Nephron (organoid): ENCODE data around the gene CDC25B.
A peak's percentile ranks its signal among the peaks of the same experiment; 100 is the strongest.

ENCODE experiments used
- H3K27ac Mint-ChIP-seq, 3 experiments: 2 replicates each; pipeline ENCODE4 v1.8.0; 2020; ENCODE audit warnings: mixed read lengths in 3 of 3, mild to moderate bottlenecking in 2 of 3, moderate library complexity in 1 of 3
- H3K27me3 Mint-ChIP-seq: 2 replicates; pipeline ENCODE4 v1.8.0; 2021; ENCODE audit warnings: low read depth, mild to moderate bottlenecking, moderate library complexity, mixed read lengths
- H3K36me3 Mint-ChIP-seq: 2 replicates; pipeline ENCODE4 v1.8.0; 2020; ENCODE audit warnings: low read depth, mixed read lengths
- H3K4me1 Mint-ChIP-seq: 2 replicates; pipeline ENCODE4 v1.8.0; 2020; ENCODE audit warnings: mixed read lengths
- H3K4me3 Mint-ChIP-seq, 3 experiments: 2 replicates each; pipeline ENCODE4 v1.8.0; 2020; ENCODE audit warnings: mild to moderate bottlenecking in 3 of 3, mixed read lengths in 3 of 3, moderate library complexity in 2 of 3
- H3K9me3 Mint-ChIP-seq: 2 replicates; pipeline ENCODE4 v1.8.0; 2020; ENCODE audit warnings: mixed read lengths
- TF ChIP-seq, protein P1 (sequence below), 3 experiments: fragments of 200-600 bp; sonication (generic); IDR thresholded peaks; one replicate each; pipeline ENCODE4 v1.5.0; 2021; ENCODE audit warnings: antibody characterized with exemption in 3 of 3; ENCODE audit not compliant: unreplicated experiment in 3 of 3

The CDC25B gene

DNA sequence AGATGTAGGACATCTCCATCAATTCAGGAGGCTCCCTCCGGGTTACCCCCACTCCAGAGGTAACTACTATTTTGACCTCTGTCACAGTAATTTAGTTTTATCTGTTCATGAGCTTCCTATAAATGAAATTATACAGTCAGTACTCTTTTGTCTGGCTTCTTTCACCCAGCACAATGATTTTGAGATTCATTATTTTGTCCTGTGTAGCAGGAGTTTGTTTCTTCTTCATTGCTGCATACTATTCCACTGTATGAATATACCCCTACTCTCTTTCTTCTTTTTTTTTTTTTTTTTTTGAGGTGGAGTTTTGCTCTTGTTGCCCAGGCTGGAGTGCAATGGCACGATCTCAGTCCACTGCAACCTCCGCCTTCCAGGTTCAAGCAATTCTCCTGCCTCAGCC is 12.4 kb downstream of the CDC25B start:
- no peak overlapping the region for H3K4me3 Mint-ChIP-seq
- peaks cover 17% of the 10 kb centered on the region for H3K36me3 Mint-ChIP-seq
- H3K27ac Mint-ChIP-seq = peak overlapping the region in 2 of 3 experiments; percentile 89 to 99
- TF ChIP-seq, protein P1, sequence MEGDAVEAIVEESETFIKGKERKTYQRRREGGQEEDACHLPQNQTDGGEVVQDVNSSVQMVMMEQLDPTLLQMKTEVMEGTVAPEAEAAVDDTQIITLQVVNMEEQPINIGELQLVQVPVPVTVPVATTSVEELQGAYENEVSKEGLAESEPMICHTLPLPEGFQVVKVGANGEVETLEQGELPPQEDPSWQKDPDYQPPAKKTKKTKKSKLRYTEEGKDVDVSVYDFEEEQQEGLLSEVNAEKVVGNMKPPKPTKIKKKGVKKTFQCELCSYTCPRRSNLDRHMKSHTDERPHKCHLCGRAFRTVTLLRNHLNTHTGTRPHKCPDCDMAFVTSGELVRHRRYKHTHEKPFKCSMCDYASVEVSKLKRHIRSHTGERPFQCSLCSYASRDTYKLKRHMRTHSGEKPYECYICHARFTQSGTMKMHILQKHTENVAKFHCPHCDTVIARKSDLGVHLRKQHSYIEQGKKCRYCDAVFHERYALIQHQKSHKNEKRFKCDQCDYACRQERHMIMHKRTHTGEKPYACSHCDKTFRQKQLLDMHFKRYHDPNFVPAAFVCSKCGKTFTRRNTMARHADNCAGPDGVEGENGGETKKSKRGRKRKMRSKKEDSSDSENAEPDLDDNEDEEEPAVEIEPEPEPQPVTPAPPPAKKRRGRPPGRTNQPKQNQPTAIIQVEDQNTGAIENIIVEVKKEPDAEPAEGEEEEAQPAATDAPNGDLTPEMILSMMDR (IDR thresholded peaks at IDR 0.05; ENCODE audit: unreplicated experiment in 3 of 3) = no peak
- no peaks in the 10 kb centered on the region for H3K9me3 Mint-ChIP-seq
- peaks cover 7% of the 10 kb centered on the region for H3K27me3 Mint-ChIP-seq
- H3K4me1 Mint-ChIP-seq = peaks cover 62% of the 10 kb centered on the region

DNA sequence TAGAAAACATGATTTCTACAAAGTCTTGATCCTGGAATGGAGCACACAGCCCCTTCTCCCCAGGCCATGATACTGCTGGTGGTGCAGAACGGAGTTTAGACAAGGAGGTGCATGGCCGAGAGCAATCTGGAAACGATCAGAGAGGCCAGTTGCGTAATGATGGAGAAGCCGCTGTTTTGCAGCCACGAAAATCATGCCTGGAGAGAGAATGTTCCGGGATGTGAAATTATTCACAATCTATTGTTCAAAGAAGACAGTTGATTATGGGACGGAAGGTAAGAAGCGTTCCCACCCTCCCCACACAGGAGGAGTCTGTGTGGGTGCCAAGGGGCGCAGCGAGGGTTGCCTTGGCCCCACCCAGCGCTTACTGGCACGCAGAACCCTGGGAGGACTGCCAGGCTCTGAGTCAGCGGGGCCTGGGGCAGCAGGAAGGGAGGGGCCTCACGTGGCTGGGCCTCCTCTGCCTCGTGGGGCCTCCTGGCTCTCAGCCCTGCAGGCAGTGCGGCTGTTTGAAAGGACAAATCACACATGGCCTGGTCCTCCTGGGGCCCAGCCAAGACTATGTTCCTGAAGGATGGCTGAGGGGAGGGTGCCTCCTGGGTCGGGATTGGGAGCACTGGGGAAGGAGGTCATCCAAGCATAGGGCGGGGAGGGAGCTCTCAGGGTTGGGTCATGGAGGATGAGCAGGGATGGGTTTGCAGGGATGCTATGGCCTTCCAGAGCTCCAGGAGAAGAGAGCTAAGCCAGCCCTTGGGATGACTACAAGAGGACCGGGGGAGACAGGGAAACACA is 15.6 kb downstream of the CDC25B start:
- H3K36me3 Mint-ChIP-seq = no peaks in the 10 kb centered on the region
- TF ChIP-seq, protein P1 (IDR thresholded peaks at IDR 0.05; ENCODE audit: unreplicated experiment in 3 of 3) = no peak

DNA sequence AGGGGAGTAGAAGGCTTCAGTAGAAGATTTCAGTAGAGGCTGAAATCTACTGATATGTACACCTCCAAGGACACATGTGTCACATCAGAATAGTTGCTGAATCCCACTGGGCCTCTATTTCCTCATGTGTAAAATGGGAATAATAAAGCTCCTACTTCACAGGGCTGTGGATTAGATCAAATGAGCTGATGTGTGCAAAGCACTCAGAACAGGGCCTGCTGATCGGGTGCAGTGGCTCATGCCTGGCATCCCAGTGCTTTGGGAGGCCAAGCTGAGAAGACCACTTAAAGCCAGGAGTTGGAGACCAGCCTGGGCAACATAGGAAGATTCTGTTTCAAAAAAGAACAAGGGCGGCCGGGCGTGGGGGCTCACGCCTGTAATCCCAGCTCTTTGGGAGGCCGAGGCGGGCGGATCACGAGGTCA is 16.2 kb downstream of the CDC25B start:
- TF ChIP-seq, protein P1 (IDR thresholded peaks at IDR 0.05; ENCODE audit: unreplicated experiment in 3 of 3) = no peak
- H3K27me3 Mint-ChIP-seq = peaks cover 3% of the 10 kb centered on the region
- no peaks in the 10 kb centered on the region for H3K9me3 Mint-ChIP-seq
- H3K4me1 Mint-ChIP-seq = peaks cover 36% of the 10 kb centered on the region
- H3K36me3 Mint-ChIP-seq = no peaks in the 10 kb centered on the region
- peak overlapping the region; percentile 89 to 100 (median 99) for H3K27ac Mint-ChIP-seq
- peak overlapping the region in 1 of 3 experiments; percentile 69 for H3K4me3 Mint-ChIP-seq

More for the DNA sequence above, 15.6 kb downstream of the CDC25B start:
- H3K4me3 Mint-ChIP-seq = peak overlapping the region in 2 of 3 experiments; percentile 38 to 72
- H3K27me3 Mint-ChIP-seq = peaks cover 3% of the 10 kb centered on the region
- H3K9me3 Mint-ChIP-seq = no peaks in the 10 kb centered on the region
- H3K27ac Mint-ChIP-seq = peak overlapping the region; percentile 89 to 100 (median 99)
- peaks cover 43% of the 10 kb centered on the region for H3K4me1 Mint-ChIP-seq

DNA sequence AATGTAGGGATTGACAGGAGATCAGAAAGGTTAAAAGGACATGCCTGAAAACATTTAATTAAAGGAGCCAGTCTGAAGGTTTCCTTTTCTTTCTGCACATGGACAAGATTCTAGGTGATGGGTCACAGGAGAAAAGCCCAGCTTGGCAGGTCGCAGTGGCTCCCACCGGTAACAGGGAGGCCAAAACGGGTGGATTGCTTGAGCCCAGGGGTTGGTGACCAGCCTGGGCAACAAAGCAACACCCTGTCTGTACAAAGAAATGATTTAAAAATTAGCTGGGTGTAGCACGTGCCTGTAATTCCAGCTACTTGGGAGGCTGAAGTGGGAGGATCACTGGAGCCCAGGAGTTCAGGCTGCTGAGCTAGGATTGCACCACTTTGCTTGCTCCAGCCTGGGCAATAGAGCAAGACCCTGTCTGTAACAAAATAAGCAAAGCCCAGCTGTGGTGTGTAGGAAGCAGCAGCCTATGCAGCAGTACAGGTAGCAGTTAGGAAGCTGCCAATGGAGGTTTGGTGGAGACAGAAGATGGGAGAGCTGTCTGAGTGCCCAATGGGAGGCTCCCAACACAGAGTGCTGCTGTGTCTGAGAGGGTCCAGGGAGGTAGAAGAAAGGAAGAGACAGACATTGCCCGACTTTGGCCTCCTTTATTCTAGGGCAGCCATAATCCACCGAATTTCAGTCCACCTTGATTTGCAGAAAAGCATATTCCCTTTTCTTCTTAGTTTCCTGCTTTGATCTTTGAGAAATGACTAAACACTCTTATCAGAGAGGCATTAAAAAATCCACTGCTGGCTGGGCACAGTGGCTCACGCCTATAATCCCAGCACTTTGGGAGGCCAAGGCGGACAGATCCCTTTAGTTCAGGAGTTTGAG is 17.1 kb downstream of the CDC25B start:
- Mint-ChIP-seq H3K27me3 (peaks cover 3% of the 10 kb centered on the region), H3K9me3 (no peaks in the 10 kb centered on the region), H3K36me3 (no peaks in the 10 kb centered on the region), H3K4me1 (peaks cover 29% of the 10 kb centered on the region), H3K27ac (peak overlapping the region in 2 of 3 experiments; percentile 99 to 100), H3K4me3 (no peak overlapping the region)
- TF ChIP-seq, protein P1 (IDR thresholded peaks at IDR 0.05; ENCODE audit: unreplicated experiment in 3 of 3) = no peak

DNA sequence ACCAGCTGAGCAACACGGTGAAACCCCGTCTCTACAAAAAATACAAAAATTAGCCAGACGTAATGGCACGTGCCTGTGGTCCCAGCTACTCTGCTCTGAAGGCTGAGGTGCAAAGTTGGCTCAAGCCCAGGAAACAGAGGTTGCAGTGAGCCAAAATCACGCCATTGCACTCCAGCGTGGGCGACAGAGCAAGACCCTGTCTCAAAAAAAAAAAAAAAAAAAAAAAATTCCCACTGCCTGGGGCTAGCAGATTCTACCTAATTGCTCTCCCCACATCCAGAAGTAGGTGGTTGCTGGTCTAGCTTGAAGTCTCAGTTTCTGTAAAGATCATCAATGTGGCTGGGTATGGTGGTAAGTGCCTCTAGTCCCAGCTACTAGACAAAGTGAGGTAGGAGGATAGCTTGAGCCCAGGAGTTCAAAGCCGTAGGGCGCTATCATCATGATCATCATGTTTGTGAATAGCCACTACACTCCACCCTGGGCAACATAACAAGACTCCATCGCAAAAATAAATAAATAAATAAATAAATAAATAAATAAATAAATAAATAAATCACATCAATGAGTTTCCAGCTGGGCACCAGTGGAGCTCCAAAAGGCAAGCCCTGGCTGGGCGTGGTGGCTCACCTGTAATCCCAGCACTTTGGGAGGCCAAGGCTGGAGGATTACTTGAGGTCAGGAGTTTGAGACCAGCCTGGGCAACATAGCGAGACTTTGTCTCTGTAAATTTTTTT is 17.9 kb downstream of the CDC25B start:
- TF ChIP-seq, protein P1 (IDR thresholded peaks at IDR 0.05; ENCODE audit: unreplicated experiment in 3 of 3) = no peak
- H3K9me3 Mint-ChIP-seq = no peaks in the 10 kb centered on the region
- H3K27me3 Mint-ChIP-seq = peaks cover 3% of the 10 kb centered on the region
- no peaks in the 10 kb centered on the region for H3K36me3 Mint-ChIP-seq
- peaks cover 33% of the 10 kb centered on the region for H3K4me1 Mint-ChIP-seq
- no peak overlapping the region for H3K4me3 Mint-ChIP-seq
- peak overlapping the region in 2 of 3 experiments; percentile 99 to 100 for H3K27ac Mint-ChIP-seq
